ENCODE data around the gene TAS1R2.

DNA sequence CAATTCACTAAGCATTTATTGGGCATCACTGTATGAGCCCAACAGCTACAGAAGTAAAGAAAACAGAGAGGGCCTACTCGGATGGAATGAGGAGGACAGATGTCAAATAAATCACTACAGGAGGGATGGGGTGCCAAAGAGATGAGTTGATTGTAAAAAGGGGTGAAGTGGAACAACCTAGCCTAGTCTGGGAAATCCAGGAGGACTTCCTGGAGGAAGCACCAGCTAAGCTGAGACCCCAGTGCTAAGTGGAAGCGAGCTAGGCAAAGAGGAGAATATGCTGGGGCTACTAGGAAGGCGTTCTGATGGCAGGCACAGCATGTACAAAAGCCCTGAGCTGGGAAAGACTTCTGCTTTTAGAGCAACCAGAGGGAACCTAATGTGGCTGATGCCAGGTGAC, 42.1 kb downstream of the TAS1R2 start:
- no peak for TF ChIP-seq POLR2A (IDR thresholded peaks at IDR 0.05)
- TF ChIP-seq, protein P1, sequence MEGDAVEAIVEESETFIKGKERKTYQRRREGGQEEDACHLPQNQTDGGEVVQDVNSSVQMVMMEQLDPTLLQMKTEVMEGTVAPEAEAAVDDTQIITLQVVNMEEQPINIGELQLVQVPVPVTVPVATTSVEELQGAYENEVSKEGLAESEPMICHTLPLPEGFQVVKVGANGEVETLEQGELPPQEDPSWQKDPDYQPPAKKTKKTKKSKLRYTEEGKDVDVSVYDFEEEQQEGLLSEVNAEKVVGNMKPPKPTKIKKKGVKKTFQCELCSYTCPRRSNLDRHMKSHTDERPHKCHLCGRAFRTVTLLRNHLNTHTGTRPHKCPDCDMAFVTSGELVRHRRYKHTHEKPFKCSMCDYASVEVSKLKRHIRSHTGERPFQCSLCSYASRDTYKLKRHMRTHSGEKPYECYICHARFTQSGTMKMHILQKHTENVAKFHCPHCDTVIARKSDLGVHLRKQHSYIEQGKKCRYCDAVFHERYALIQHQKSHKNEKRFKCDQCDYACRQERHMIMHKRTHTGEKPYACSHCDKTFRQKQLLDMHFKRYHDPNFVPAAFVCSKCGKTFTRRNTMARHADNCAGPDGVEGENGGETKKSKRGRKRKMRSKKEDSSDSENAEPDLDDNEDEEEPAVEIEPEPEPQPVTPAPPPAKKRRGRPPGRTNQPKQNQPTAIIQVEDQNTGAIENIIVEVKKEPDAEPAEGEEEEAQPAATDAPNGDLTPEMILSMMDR (IDR thresholded peaks at IDR 0.05), result no peak

Measured in adrenal gland (tissue), 5 donors.